Measurements from ENCODE around the gene NKX1-2.

The NKX1-2 gene

DNA sequence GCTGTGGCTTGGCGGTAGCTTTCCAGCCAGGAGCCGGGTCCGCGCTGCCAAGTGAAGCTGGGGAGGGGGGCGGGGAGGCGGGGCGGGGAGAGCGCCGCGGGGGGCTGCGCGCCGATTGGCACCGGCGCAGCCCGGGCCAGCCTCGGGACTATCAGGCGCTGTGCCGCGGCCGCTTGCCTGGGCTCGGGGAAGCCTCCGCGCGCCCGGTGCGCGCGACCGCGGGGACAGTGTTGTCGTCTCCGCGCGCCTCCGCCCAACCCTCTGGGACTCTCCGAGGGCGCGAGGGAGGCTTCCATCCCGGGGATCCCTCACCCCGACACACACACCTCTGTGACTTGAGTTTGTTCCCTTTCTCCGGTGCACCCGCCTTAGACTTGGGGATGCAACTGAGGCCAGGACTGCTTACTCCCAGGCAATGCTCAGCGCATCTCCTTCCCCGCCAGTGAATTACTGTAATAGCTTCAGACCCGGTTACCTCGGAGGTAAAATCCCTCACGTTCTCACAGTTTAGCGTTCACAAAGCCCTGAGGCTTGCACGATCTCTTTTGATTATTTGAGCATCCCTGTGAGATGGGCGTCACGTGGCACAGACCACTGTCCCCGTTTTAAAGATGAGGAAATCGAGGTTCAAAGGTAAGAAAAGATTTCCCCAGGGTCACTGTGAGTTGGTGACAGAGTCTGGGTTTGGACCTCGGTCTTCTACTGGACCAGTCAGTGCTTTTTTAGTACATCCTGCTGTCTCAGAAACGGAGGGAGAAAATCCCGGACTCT lies at the start of gene NKX1-2:
Gene NKX1-2, minus strand, starts transcription at position 24 of the 771 bp plus-strand sequence. CDS start 92 bp downstream, outside the sequence.
- DNase-seq, result peak in 2 of 3 donors; percentile 24 to 60

DNA sequence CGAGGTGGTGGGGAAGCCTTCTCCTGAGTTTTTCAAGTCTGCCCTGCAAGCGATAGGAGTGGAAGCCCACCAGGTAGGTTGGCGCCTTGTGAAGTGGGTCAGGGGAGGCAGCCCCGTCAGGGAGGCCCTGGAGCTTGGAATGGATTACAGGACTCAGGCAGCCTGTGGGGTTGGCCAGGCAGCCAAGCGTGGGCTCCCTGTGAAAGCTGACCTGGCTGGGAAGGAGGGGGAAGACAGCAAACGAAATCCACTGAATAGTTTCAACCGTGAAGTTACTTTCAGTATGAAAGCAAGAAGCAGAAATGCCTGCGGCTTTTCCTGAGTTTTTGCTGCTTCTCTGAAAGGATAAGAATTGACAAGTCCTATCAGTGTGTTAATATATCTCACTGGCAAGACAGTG lies 48.2 kb upstream of the NKX1-2 start:
- DNase-seq, result no peak

DNA sequence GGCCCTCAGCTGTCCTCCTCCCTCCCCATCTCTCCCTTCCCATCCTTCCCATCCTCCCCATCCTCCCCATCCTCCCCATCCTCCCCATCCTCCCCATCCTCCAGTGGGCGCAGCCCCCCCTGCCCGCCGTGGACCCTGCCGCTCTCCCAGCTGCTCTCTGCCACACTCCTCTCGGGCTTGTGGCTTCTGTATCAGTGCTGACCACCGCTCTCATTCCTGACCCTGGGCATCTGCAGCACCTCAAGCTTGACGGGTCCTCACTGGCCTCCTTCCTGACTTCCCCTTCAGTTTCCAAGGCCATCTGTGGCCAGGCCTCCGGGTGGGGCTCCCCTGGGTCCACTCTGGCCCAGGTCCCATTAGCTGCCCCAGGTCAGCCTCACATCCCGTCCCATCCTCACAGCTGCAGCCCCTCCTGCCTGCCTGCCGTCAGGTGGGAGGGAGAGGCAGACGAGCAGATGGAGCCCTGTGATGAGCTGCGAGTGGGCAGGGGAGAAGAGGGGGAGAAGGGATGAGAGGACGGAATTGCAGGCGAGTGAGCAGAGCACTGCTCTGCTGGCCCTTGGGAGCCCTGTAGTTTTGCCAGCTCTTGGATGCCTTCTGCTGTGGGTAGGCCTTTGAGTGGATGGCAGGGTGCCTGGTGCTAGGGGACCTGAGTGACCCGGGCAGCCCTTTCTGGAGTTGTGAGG lies 47.5 kb upstream of the NKX1-2 start:
- no peak for DNase-seq

DNA sequence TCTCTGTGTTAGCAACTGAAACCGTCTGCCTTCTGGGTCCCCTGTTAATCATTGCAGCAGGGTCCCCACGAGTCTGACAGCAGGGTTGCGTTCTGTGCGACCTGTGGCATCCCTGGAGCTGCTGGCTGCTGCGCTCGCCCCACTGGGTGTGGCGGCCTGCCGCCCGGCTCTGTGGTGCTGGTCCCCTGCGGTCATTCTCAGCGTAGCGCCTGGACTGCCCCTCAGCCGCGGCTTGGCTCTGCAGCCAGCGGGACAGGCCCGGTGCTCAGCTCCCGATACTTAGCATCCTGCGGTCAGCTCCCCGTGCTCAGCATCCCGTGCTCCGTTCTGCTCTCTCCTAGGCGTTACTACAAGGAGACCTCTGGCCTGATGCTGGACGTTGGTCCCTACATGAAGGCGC lies 46.8 kb upstream of the NKX1-2 start:
- DNase-seq, result no peak

DNA sequence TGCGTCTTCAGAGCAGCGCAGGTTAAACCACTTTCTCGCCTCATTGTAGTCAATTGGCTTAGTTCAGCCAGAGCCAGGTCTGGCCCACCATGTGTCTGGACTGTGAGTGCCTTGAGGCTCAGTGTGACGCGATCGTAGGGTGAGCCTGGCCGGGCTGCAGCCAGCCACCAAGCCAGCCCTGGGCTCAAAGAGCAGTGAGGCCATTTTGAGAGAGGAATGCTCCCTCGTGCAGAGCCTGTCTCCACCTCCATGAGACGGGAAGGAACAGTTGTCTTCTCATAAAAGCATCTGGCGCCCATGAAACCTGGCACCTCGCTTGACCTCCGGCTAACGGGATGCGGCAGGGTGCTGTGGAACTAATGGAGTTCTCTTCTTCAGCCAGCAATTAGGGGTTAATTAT lies 46.3 kb upstream of the NKX1-2 start:
- no peak for DNase-seq

DNA sequence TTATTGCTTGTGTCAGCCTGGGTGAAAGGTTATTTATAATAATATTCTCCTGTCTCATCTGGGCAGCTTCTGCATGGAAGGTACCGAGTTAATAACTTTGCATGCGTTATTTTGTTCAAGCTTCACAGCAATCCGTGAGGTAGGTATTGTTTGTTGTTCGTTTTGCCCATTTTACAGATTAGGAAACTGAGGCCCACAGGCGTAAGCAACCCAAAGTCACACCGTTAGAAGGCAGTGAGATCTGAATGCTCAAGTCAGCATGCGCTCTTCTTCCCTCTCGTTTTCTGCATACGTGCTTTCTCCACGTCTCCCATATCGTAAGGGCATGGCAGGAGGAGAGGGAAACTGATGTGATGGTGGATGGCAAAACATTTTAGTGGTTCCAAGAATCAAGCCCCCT lies 45.9 kb upstream of the NKX1-2 start:
- no peak for DNase-seq

DNA sequence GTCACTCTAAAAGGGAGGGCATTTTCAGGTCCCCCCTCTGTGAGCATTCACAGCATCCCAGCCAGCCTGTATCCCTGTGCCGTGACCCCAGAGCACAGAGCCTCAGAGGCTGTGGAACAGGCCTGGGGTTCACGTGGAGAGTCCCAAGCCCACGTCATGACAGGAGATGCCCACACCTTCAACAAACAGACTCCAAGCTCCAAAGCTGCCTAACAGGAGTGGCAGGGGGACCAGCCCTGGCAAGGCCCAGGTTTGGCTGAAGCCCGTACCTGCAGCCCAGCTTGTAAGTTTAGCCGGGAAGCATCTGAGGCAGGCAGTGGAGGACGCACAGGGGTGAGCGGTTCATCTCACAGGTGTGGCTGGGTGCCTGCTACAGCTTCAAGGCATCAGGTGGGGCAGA lies 45.3 kb upstream of the NKX1-2 start:
- no peak for DNase-seq

DNA sequence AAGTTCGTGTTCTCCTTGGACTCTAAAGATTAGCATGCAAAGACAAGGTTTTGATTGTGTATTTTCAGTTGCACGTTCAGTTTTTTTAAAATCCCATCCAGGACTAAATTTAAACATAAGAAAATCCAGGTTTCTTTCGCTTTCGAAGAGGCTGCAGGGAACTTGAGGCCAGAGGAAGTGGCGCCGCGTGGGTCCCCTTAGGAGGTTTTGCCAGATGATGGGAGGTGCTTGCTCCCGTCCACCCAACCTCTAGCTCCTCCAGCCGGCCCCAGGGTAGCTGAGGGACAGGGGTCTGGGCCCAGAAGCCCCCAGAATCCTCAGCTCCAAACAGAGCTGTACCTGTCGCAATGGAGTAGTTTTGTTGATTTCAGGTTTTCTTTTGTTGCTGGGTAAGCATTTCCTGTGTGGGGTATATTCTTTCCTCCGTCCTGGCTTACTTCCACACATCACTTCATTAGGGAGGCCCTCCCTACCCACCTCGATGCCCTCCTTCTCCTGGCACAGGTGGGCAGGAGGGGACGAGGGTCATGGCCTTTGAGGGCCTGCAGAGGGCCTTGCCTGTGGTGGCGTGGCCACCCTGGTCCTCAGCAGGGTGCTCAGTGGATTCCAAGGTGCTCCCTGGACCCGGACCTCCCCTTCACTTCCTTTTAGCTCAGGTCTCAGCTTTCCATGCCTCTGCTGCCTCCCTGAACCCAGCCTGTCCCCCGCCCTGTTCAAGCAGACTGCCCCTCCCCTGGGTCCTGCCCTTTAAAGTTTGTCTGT lies 44.4 kb upstream of the NKX1-2 start:
- peak; percentile 61 to 83 (median 68) for DNase-seq

DNA sequence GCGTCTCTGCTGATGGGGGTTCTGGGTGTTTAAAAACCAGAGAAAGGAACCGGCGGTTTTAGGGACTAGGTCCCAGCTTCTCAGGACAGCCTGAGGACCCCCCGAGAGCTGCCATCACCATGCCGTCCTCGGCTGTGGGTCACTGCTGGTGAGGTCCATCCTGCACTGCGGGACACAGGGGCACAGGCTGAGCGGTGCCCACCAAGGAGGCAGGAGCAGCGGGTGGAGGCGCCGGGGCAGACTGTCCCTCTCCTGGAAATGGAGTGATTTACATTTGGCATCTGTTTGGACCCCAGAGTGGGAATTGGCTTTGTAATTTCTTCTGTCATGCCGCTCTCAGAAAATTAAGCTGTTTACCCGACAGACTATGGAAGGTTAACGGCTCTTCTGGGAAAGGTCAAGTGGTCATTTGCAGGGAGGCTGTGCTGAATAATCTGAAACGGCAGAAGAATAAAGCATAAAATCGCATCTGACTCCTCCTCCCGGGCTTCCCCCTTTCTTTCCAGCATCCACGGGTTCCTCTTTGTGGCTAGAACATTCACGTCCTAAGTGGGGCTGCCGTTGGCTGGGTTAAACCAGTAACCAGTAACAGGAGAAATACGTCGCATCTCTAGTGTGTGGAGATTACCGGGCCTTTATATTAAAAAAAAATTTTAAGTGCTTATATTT lies 43.5 kb upstream of the NKX1-2 start:
- peak; percentile 85 to 89 (median 86) for DNase-seq

DNA sequence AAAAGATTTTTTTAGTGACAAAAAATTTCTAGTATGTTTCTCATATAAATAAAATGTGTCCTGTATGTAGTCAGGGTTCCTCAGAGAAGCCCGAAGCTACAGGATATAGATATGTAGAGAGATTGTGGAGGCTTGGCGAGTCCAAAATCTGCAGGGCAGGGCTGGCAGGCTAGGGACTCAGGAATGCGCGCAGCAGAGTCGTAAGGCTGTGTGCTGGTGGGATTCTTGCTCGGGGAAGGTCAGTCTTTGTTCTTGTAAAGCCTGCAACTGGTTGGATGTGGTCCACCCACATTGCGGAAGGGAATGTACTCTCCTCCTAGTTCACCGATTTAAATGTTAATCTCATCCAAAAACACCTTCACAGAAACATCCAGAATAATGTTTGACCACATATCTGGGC lies 42.4 kb upstream of the NKX1-2 start:
- DNase-seq, result no peak

DNA sequence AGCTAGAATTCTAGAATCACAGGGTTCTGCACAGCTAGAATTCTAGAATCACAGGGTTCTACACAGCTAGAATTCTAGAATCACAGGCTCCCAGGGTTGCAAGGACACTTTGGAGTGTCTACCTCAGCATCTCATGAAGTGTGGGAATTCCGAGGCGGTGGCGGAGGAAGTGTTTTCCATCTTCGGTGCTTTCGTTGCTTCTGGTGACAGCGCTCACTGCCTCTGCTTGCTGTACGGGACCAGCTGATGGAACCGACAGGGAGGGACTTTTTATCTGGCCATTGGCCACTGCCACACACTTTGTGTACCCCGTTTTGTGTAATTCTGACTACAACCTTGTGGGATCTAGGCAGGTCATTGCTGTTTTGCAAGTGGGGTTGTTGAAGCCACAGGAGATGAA lies 41.3 kb upstream of the NKX1-2 start:
- DNase-seq, result no peak

DNA sequence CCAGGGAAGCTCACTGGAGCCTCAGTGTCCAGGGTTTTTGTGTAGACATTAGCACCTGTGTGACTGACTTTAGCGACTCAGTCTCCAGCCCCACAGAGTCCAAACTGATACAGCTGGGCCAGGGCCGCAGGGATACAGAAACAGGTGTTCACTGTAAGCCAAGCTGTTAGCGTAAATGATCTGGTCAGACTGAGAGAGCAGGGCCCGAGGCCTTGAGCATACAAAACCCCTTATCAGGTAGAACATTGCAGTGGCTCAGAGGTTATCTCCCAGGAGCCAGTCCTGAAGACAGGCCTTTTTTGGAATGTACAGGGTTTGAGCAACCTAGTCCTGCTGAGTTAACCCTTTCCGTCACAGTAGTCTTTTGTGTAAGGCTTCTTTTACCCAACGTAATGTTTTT lies 36.8 kb upstream of the NKX1-2 start:
- DNase-seq, result no peak

DNA sequence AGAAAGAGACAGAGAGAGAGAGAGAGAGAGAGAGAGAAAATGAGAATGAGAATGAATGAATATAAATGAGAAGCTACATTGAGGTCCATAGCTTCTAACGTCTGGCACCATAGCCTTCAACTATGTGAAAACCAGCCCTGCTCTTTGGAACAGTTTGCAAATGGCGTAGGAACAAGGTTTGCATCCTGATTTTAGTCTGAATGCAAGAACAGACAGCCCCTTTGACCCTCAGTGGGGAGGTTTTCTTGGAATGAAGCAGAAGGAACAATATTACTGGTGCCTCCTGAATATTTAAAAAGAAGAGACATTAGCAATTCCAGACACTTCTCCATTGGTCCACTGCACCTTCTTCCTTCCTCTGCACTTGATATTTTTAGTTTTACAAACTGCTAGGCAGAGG lies 34.8 kb upstream of the NKX1-2 start:
- no peak for DNase-seq

DNA sequence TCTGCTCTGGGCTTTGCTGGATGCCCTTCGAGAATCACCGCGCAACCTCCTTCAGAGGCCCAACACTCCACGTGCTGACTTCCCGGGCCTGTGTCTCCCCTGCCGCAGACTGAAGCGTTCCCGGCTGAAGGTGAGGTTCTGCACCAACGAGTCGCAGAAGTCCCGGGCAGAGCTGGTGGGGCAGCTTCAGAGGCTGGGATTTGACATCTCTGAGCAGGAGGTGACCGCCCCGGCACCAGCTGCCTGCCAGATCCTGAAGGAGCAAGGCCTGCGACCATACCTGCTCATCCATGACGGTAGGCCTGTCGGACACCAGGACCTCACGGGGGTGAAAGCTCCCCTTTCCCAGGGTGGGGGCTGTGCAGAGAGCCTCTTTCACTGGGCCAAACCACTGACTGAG lies 34.2 kb upstream of the NKX1-2 start:
- DNase-seq, result no peak

DNA sequence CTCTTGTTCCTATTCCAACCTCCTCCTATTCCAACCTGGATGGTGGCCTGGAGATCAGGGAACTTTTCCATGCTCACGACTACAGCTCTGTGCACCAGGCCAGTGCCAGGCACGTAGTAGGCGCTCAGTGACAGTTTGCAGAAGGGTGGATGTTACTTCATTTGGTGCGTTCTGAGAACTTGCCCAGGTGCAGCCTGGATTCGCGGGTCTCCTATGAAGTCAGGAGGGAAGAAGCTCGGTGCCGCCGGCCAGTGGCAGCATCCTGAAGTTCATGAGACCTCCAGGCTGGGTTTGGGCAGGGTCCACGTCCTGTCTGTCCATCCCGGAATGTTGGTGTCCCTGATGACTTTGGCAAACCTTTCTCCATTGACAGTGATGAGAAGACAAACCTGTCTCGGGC lies 33.0 kb upstream of the NKX1-2 start:
- no peak for DNase-seq

DNA sequence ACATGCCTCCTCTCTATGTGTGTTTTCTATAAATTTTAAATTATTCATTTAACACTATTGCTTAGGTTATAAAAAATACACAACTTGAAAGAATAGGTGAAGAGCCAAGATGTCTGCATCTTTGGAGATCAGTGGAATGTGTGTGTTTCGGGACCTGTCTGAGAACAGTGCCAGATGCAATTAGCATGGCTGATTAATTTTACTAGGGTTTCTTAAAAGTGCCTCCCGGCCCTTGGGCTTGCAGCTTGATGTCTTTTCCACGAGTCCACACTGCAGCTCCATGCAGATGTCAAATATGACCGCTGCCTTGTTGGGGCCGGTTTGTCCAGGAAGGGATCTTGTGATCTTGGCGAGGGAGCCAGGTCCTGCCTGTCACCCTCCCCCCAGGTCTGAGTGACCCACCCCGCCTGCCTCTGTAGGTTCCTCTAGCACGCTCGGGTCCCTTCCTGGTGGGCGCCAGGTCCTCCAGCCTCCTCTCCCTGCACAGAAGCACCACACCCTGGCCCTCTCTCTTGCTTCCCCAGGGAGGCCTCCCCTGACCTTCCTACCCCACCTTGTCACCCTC lies 32.5 kb upstream of the NKX1-2 start:
- no peak for DNase-seq

DNA sequence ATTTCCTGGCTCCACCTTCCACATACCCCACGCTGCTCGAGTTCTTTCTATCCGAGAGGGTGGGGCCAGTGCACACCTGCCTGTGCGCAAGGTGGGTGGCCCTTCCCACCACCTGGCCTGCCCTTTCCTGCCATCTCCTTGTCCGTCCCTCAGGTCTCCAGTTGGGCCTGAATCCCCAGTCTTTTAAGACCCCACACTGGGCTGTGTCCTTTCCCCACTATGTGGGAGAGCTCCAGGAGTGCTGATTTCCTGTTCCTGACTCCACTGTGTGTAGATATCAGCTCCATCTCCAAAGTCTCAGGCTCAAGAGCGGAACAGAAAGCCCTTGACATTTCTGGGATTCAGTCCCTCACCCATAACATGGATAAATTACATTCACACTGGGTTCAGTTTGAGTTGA lies 31.9 kb upstream of the NKX1-2 start:
- DNase-seq, result no peak

DNA sequence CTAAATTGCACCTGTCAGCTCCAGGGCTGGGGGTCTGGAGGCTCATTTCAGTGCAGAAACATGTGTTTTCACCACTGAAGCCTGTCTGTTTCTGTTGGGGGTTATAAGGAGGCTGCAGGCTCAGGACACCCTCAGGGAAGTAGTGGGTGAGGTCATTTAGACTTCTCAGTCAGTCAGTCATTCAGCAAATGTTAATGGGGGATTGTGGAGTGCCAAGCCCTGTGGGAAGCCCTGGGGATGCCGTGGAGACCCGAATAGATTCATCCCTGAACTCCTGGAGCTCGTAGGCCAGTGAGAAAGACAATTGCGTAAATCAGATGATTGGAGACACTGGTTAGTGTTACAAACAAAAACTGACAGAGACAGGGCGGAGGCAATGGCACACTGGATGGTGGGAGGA lies 31.0 kb upstream of the NKX1-2 start:
- DNase-seq, result no peak

DNA sequence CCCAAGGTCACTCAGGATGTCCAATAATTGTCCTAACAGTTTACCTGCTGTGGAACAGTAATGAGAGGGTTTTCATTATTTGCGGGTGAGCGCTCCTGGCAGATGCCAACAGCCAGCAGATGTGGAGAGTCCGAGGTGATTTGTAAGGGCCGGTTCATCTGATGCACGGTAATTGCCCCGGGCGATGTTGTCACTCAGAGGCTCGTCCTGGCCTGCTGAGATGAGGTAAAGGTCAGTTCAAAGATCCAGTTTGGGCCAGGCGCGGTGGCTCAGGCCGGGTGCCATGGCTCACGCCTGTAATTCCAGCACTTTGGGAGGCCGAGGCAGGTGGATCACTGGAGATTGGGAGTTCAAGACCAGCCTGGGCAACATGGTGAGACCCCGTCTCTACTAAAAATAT lies 28.7 kb upstream of the NKX1-2 start:
- DNase-seq, result no peak

DNA sequence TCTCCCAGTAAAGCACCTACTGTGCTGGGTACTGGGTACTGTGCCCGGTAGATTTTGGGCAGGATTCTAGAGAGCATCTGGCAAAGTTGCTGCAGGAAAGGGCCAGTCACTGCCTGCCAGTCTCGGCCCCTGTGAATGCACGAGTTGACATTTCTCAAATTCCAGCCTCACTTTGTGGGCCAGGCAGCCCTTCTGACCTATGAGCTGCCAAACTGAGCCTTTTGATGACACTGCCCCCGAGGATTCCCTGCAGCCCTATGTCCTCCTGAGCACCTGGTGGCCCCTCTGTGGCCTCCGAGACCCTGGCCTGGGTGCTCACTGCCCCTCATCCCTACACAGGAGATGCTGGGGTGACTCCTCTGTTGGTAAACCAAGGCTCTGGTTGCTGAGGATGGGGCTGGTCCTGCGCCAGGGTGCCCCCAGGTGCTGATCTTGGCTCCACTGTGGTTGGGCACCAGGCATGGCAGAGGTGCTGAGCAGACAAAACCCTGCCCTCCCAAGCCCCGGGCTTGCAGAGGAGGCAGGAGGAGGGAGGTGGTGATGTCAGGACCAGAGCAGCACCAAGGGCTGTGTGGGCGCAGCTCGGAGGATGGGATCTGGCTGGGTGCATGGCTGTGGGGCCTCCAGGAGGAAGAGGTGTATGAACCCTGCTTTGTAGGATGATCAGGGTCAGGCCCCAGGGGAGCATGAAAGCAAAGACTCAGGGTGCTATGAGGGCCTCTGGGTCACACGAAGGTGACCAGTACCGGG lies 28.0 kb upstream of the NKX1-2 start:
- DNase-seq, result no peak

DNA sequence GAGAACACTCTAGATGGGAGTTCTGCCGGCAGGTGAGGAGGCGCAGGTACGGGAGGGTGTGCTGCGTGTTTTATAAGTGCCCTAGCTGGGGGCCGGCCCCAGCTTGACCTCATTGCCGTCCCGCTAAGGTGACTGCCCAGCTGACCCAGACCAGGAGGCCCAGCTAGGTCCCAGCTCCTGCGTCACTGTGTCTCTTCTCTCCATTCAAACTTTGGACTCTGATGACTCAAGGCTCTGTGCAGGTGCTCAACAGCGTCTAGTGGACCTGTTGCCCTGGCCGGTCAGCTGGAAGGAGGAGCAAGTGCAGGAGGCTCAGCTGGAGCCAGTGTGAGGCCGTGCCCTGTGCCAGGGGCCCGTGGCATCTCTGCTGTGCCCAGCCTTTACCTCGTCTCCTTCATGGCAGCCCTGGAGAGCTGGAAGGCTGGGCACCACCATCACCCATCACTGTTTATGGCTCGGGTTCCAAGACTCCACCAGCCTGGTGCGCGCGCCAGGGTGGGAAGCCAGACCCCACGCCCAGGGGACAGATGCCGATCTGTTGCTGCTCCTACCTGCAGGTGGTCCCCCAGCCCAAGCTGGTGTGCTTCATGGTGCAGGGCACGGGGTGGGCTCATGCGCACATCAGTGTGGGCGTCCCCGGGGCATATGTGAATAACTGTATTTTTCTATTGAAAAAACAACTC lies 26.3 kb upstream of the NKX1-2 start:
- DNase-seq, result no peak

Measured in suppressor macrophage treated with lipopolysaccharide for 1 hour (primary cell).